Vagina (tissue), 2 donors: ENCODE results near the gene ITGA6.

ENCODE experiments used
- CTCF ChIP-seq, 3 experiments: fragments of 450-650 bp in 2 of 3; fragments of 200-600 bp in 1 of 3; sonication (generic) in 1 of 3; IDR thresholded peaks; one replicate each; pipeline ENCODE4 v1.5.1; 2017 to 2019; ENCODE audit warnings: antibody characterized with exemption in 3 of 3, mild to moderate bottlenecking in 2 of 3, moderate library complexity in 2 of 3
- POLR2A ChIP-seq, 2 donors: fragments of 450-650 bp; IDR thresholded peaks; one replicate each; pipeline ENCODE4 v1.6.1; 2017; ENCODE audit warnings: antibody characterized with exemption in 2 of 2, mild to moderate bottlenecking in 2 of 2, moderate library complexity in 2 of 2
- POLR2AphosphoS5 ChIP-seq, 2 donors: sonication (generic); formaldehyde crosslinking; IDR thresholded peaks; one replicate each; pipeline ENCODE4 v1.9.0; 2017; ENCODE audit warnings: antibody characterized with exemption in 2 of 2, mild to moderate bottlenecking in 2 of 2, low read depth in 1 of 2; ENCODE audit not compliant: insufficient read depth in 1 of 2

- TF ChIP-seq CTCF (IDR thresholded peaks at IDR 0.05) (no peak), POLR2A (IDR thresholded peaks at IDR 0.05) (no peak), POLR2AphosphoS5 (IDR thresholded peaks at IDR 0.05; ENCODE audit: insufficient read depth in 1 of 2, low read depth in 1 of 2) (no peak)
Observed at GRCh38 chr2:172426635-172427255, 641 bp upstream of the ITGA6 start.
